Kidney capillary endothelial cell (primary cell): ENCODE results near the gene CEP57L1.
"Not testable (repeated sequence)": the region's sequence is repeated elsewhere in the genome, so short reads cannot be mapped to it uniquely, and the experiment has no call there.

Source experiments
- DNase-seq: peaks from one replicate; pipeline ENCODE4 v3.0.0-alpha.2; 2018; ENCODE audit warnings: low spot score

The CEP57L1 gene

DNA sequence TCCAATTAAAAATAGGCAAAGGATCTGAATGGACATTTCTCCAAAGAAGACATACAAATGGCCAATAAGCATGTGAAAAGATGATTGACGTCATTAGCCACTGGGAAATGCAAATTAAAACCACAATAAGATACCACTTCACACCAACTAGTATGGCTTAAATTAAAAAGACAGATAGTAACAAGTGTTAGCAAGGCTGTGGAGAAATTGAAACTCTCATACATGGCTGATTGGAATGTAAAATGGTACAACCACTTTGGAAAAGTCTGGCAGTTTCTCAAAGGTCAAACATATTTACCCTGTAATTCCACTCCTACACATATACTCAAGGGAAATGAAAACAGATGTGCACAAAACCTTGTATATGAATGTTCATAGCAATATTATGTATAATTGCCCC, 83.6 kb downstream of the CEP57L1 start:
- no peak for DNase-seq

DNA sequence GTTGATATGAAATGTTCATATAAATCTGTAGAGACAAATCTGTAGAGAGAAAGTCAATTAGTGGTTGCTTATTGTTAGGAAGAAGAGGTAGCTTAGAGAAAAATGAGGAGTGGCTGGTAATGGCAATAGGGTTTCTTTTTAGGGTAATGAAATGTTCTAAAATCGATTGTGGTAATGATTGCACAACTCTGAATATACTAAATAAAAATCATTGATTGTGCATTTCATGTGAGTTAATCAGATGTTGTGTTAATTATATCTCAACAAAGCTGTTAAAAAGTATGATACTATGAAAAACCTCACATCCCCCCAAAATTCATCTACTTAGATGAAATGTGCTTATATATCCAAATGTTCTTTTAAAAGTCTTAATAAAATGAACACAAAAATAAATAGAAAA, 84.2 kb downstream of the CEP57L1 start:
- DNase-seq = no peak

DNA sequence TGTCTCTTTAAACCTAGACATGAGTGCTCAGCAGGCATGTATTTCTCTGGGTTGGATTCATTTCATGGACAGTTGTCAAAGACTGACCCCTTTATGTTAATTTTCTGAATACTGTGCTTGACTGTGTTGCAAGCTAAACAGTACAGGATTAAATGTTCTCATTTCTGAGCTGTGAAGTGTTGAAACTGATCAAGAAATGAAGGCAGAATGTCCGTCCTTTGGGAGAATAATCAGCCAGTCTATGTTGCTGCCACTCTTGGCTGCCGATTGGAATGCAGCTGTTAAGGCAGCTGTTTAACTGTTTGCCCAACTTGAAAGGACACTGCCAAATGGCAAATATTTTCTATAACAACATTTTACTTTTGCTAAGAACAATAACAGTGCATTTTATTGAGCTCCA, 87.3 kb downstream of the CEP57L1 start:
- no peak for DNase-seq

DNA sequence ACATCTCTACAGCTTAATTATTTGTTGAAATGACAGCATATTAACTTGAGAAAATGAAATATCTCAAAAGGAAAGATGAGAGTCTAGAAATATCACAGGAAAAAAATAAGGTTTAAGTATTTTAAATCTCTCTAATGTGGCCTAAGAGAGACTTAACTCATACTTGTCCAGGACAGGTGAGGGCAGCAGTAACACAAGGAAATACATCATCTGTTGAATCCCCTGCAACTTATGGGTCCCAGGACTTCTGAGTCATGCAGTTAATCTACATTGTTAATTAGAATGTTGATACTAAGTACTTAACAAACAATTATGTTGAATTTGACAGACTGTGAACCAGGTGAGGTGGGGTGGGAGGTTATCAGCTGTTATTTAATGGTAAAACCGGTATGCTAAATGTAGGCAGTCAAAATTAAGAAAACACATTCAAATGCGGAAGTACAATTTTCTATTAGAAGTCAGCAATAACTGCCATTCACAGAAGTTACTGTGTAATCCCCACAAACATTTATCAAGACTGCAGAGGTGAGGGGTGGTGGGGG, 87.9 kb downstream of the CEP57L1 start:
- DNase-seq = no peak

DNA sequence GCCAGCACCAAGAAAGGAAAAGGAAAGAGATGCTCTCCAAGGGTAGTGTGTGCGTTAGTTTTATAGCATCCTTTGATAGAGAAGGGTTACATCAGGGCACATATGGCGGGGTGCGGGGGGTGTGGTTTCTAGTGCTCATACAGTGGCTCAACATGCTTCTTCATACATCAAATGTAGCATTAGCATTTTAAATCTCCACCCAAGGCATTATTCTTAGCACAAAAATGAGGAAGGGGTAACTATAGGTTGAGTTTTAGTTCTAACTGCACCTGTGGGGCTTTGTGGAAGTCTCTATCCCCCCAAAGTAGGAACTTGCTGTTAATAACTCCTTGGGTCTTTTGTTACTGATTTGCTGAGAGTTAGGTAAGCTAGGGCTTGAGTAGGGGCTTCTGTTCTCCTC, 89.3 kb downstream of the CEP57L1 start:
- DNase-seq = no peak

DNA sequence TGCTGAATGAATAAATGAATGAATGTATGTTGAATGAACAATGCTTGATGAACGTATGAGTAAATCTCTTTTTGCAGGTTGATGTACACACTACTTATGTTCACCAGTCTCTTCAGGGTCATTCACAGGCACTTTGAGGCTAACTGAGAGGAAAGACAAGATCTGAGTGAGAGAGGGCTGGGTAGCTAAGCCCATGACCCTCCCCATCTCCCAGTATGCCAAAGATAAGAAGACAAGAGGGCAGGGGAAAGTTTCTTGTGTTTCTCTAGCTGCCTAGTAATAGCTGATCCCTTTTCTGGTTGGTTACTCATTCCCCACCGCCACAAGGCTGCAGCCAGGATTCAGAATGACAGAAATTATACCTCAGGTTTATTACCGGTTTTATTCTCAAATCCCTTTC, 90.7 kb downstream of the CEP57L1 start:
- no peak for DNase-seq

DNA sequence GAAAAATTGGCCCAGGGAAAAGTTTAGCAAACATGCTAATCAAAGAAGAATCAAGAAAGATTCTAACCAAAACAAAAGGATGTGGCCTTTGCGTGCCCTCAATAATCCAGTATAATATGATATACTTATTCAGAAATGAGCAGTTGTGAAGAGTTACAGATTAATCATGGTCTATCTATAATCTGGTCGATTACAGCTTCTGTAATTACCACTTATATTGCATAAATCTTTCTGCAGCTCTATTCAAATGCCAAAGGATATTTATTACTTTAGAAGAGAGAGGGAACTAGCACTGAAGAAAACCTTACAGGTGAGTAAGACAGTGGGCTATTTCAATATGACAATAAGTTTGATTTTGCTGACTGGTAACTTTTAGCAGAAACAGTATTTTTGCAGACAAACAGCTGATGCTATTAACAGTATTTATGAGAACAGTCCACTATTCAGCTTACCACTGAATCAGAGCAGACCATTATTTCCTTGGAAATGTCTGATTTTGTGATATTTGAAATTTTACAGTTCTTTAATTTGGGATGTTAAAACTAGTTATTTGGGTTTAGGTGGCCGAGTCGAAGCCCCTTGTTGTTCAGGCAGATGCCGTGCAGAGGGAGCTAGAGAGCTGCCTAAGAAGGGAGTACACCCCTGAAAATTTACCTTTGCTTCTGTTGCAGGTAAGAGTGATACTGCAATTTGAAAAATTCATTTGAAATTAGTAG, 92.2 kb downstream of the CEP57L1 start:
- peak; percentile 43 for DNase-seq

DNA sequence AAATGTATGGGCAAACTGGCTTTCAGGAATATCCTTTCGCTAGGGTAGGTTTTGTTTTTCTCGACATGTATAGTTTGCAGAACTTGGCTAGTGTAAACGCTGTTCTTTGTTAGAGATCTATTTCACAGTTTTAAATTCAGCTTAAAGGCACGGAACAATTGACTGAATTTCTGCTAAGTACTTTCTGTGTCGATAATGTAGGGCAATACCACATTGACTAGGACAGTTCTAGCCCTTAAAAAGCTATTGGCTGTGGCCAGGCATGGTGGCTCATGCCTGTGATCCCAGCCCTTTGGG, 92.8 kb downstream of the CEP57L1 start:
- no peak for DNase-seq

DNA sequence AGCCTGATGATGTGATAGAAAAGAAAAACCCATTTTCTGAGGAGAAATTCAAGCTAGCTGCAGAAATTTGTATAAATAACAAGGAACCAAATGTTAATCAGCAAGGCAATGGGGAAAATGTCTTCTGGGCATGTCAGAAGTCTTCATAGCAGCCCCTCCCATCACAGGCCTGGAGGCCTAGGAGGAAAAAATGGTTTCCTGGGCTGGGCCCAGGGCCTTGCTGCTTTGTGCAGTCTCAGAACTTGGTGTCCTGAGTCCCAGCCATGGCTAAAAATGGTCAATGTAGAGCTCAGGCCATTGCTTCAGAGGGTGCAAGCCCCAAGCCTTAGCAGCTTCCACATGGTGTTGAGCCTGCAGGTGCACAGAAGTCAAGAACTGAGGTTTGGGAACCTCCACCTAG, 96.1 kb downstream of the CEP57L1 start:
- not testable (repeated sequence) for DNase-seq

DNA sequence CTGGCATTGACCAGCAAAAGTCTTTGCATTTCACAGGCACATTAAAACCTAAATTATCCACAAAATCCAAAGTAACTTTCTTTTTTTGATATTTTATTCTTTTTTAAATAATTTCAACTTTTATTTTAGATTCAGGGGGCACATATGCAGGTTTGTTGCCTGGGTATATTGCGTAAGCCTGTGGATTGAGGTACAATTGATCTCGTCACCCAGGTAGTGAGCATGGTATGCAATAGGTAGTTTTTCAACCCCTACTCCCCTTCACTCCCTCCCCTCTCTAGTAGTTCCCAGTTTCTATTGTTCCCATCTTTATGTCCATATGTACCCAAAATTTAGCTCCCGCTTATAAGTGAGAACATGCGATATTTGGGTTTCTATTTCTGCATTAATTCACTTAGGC, 97.6 kb downstream of the CEP57L1 start:
- DNase-seq = no peak

DNA sequence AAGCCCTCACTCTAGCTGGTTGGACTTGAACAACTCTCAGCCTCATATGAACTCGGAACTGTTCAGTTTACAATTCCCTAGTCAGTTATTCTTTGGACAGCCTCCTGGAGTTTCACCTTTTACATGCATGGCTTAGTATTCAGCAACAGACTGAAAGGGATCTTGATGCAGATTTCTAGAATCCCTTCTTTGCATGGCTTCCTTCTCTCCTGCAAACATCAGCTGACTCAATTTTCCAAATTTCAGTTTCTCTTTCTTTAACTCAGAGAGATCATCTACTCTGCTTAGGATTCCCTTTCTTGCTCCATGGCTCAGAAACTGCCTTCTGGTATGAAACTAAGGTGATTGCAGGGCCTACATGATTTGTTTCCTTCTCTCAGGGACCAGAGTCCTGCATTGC, 99.6 kb downstream of the CEP57L1 start:
- no peak for DNase-seq

DNA sequence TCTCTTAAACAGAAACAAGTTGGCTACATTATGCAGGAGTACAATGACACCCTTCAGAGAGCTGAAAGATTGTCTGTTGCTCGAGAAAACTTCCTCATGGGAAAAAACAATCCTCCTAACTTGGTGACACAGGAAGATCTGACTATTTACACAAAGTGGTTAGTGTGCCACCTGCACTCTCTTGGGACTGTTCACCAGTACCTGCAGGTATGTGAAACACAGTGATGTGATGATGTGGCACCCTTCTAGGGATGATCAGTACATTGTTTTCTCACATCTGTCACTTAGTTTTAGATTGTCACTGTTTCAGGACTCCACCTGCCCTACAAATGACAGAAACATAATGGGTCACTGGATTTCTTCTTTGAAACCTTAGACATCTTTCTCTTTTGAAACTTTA, 101.8 kb downstream of the CEP57L1 start:
- DNase-seq = no peak

DNA sequence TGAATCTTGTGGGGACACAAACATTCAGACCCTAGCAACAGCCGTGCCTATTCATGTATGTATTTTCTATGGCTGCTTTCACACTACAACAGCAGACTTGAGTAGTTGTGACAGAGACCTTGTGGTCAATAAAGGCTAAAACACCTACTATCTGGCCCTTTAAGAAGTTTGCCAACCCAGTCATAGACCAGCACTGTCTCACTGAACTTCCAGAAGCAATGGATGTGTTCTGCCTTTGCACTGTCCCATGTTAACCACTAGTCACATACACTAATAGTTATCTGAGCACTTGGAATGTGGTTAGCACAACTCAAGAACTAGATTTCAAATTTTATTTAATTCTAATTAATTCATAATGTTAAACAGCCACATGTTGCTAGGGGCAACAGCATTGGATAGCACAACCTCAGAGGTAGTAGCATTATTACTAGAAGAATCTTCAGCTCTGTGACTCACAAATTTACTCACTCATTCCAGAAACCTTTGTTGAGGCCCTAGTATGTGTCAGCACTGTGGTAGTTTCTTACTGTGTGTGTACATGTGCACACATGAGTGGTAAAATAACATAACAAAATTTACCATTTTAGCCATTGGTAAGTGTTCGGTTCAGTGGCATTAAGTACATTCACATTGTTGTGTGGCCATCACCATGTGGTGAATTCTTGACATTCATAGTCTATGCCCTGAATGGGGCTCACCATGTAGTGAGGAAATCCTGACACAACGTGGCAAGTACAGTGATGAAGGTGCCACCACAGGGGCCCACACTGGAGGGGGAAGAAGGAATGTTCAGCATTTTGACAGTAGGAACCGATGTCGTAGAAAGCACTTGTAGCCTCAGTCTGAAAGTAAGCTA, 107.3 kb downstream of the CEP57L1 start:
- no peak for DNase-seq

DNA sequence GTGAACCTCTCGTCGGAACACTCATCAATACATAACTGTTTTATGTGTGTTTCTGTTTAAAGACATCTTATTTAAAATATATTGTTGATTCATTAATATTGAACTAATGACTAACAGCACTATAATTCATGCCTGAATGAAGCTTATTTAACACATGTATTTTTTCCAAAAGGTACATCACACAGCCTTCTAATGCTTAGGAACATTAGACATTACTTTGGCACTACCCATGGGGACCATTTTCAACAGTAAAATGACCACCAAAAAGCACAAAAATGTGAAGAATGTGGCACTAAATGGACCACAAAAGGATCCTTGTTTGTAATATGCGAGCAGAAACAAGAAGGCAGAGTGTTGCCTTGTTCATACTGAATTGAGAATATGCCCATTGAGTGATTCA, 109.2 kb downstream of the CEP57L1 start:
- no peak for DNase-seq

DNA sequence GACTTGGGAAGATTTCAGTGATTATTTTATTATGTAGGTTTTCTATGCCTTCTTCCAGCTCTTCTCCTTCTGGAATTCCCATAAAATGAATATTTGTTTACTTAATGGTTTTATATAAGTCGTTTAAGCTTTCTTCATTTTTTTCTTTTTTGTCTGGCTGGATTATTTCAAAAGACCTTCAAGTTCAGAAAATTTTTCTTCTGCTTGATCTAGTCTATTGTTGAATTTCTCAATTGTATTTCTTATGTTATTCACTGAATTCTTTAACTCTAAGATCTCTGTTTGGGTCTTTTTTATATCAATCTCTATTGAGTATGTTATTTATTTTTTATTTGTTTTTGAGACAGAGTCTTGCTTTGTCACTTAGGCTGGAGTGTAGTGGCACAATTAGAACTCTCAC, 117.4 kb downstream of the CEP57L1 start:
- DNase-seq = no peak
